ENCODE results near the gene ZNF330.
"Not testable (repeated sequence)": the region's sequence is repeated elsewhere in the genome, so short reads cannot be mapped to it uniquely, and the experiment has no call there.

ZNF330 gene

GRCh38 chr4:141220691-141221659, at the start of gene ZNF330:
Gene ZNF330 (plus strand): TSS chr4:141220895. CDS start chr4:141222372, 1,477 bp downstream.
- DNase-seq, result peak; percentile 90

GRCh38 chr4:141174457-141174856, 46.2 kb upstream of the ZNF330 start:
- no peak for DNase-seq

GRCh38 chr4:141177171-141177570, 43.5 kb upstream of the ZNF330 start:
- DNase-seq, result no peak

DNA sequence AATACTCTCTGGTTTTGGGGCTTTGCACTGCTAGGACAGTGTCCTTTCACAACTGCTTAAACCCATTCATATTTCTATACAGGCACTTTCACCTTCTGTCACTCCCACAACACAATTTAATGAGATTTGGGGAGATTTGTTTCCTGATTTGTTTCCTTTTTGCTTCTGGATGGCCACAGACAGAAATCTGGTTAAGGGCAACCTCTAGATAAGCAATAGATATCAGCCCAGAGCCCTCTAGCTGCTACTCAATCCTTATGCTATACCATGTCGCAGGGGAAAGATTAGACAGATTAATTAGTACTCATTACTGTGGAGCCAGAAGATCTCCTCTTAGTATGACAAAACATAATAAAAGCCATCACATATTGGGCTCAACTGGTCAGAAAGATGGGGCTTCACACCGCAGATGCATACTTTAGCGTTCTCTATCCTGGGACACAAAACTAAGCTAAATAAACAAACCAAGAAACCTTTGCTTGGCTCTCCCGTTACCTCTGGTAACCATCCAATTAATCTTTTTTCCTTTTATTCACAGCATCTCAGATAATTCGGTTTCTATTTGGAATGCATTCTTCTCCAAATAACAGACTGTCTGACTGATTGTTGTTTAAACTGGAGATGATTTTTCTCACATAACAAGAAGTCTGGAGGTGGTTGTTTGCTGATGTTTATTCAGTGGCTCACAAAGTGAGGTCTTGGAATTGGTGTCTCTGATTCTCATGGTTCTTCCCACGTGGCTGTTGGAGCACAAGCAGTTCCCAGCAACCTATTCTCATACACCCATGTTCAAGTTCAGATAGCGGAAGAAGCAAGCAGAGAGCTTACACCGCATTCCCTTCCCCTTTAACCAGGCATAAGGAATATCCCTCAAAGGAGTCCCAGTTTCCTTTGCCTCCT, 41.0 kb upstream of the ZNF330 start:
- DNase-seq, result no peak

DNA sequence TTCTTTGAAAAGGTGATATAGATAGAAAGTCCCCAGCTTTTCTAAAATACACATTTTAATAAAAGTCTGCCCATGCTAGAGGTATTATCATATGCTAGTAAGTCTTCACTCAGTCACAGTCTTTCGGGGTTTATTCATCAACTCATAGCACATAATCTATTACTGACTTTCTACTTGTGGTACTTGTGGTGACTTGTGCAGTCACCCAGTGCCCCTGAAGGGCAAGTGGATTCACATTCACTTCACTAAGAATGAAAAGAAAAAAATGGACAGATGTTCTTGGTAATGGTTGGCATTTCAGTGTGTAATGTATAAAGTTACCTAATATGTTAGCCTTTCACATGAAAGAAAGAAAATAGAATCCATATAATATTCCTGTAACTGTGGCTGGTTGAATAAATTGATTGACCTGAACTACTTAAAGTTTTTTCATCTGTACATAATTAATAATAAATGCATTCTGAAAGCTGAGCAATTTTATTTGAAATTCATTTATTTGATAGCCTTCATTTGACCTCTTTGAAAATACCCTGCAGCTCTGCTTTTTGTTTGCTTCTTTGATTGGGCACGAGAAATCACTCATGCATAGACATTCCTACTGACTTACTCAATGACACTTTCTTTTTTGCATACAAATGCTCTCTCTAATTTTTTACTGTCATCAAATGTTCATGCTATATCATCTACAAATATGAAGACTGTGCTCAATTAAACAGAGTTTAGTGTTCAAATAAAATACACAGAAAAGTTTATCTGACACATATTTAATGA, 39.5 kb upstream of the ZNF330 start:
- no peak for DNase-seq

- not testable (repeated sequence) for DNase-seq
Measured at GRCh38 chr4:141183491-141183890, 37.2 kb upstream of the ZNF330 start.

- DNase-seq, result no peak
Measured at GRCh38 chr4:141192564-141192963, 28.1 kb upstream of the ZNF330 start.

GRCh38 chr4:141193516-141194034, 27.1 kb upstream of the ZNF330 start:
- no peak for DNase-seq

GRCh38 chr4:141195095-141195707, 25.5 kb upstream of the ZNF330 start:
- DNase-seq, result no peak

DNA sequence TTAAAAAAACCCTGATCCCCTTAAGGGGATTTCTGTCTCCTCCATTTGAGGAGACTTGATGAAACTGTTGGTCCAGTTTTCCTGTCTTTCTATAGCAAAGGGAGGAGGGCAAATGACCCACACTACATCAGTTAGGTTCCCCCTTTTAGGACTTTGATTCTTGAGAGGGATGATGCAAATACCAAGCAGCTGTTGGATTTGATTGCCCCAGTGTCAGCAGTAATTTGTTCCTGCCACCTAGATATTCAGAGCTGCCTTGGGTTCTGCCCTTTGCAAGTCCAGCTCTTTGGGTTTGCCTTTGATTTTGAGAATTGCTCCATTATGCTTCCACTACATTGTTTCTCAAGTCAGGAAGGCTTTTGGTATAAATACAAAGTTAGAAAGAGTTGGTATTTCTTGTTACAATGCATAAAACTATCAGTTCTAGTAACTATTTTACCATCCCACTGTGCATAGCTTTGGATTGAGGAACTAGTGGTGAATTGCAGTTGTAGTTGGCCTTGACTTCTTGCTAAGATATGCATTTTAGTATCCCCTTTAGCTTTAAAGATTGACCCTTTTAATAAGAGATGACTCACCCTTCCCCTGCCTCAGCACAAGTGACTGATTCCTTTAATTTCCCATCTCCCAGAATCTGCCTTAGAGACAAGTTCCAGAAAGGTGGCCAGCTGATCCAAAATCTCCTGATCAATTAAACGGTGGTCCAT, 24.3 kb upstream of the ZNF330 start:
- no peak for DNase-seq

DNA sequence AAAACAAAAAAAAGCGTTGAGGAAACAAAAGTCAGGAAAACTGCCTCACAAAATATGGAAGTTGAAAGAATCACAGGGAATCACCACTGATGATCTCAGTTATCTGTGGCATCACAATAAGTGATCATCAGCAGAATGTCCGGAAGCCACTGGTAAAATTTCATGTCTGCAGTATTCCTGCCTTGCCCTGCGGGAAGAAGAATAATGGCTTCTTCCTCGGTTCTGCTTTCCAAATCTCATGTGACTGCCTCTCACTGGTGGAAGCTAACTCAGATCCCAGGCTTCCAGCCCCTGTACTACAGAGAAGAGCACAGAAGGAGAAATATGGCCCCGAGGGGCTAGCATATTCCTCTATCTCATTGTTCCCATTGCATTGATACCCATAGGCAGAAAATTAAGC, 12.7 kb upstream of the ZNF330 start:
- DNase-seq, result no peak

GRCh38 chr4:141210168-141210567, 10.5 kb upstream of the ZNF330 start:
- DNase-seq, result no peak

- DNase-seq, result no peak
Measured at GRCh38 chr4:141213550-141213991, 7.1 kb upstream of the ZNF330 start.

DNA sequence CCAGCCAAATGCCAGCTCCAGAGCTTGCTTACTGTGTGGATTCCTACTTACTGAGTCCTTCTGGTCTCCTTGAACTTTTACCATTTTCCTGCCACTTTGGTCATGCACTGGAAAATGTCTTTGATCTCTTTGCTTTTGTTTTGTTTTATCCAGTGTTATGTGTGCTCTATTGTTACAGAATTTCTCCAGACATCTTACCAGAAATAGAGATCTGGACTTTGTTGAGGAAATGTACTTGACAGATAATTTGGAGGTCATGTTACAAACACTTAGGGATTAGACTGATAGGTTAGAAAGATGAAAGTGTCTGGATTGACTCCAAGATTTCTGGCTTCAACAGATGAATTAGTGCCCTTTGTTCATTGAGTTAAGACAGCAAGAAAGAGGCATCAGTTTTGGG, 5.7 kb upstream of the ZNF330 start:
- no peak for DNase-seq

DNA sequence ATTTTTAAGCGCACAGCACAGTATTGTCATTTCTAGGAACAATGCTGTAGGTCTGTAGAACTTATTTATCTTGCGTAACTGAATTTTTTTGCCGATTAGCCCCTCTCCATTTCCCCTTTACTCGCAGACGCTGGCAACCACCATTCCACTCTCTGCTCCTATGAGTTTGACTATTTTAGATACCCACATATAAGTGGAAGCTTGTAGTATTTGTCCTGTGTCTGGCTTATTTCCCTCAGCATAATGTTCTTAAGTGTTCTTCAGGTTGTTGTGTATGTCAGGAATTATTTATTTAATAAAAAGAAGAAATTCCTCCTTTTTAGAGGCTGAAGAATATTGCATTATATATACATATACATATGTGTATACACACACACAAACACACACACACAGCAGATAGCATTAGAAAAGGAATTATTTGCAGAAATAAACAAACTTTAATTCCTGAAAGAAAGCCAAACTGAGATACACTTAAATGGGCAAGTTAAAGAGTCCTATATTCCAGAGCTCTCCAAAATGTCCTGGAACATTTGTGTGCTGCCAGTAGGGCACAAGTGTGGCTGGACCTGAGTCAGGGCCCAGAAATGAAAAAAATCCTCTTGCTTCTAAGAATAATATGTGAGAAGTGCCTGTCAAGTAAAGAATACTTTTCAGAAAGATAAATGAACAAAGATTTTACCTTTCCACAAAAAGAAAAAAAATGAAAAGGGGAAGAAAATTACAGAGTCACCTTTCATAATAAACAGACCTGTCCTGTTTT, 4.5 kb upstream of the ZNF330 start:
- no peak for DNase-seq

GRCh38 chr4:141220271-141220670, 424 bp upstream of the ZNF330 start:
- no peak for DNase-seq

- DNase-seq, result no peak
Measured at GRCh38 chr4:141223418-141223817, 2.7 kb downstream of the ZNF330 start.

DNA sequence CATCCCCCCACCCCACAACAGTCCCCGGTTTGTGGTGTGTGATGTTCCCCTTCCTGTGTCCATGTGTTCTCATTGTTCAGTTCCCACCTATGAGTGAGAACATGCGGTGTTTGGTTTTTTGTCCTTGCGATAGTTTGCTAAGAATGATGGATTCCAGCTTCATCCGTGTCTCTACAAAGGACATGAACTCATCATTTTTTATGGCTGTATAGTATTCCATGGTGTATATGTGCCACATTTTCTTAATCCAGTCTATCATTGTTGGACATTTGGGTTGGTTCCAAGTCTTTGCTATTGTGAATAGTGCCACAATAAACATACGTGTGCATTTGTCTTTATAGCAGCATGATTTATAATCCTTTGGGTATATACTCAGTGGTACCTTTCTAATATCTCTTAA, 6.6 kb downstream of the ZNF330 start:
- not testable (repeated sequence) for DNase-seq

GRCh38 chr4:141229408-141230101, 8.9 kb downstream of the ZNF330 start:
- no peak for DNase-seq

DNA sequence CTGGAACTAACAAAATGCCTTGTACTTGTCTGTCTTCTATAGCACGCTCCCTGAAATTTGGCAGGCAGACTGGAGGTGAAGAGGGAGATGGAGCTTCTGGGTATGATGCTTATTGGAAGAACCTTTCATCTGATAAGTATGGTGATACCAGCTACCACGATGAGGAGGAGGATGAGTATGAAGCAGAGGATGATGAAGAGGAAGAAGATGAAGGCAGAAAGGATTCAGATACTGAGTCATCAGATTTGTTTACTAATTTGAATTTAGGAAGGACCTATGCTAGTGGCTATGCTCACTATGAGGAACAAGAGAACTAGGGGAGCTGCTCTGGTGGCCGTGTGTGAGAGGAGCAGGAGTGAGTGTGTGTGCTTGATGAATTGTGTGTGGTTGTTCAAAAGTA, 13.0 kb downstream of the ZNF330 start:
- DNase-seq, result no peak
